ENCODE results near the gene HBE1.
"Not testable (repeated sequence)": the region's sequence is repeated elsewhere in the genome, so short reads cannot be mapped to it uniquely, and the experiment has no call there.

The HBE1 gene

GRCh38 chr11:5250543-5251204, 19.1 kb downstream of the HBE1 start:
- Histone ChIP-seq H3K9me3 (ENCODE audit: control insufficient read depth in 1 of 2, low read length in 2 of 2) (no peaks in the 10 kb centered on the region), H3K4me3 (ENCODE audit: low read depth in 1 of 2, low read length in 2 of 2) (no peak overlapping the region), H3K27ac (ENCODE audit: low read length) (no peak overlapping the region), H3K4me1 (ENCODE audit: control insufficient read depth in 1 of 2, insufficient read depth in 2 of 2, low read length in 2 of 2) (no peaks in the 10 kb centered on the region), H3K27me3 (ENCODE audit: low read depth, low read length) (no peaks in the 10 kb centered on the region), H3K36me3 (ENCODE audit: control insufficient read depth in 1 of 2, insufficient read depth in 2 of 2, low read length in 2 of 2) (no peaks in the 10 kb centered on the region)

GRCh38 chr11:5249807-5250396, 19.8 kb downstream of the HBE1 start, which contains the start of gene HBG1:
Gene HBG1, minus strand, starts transcription at chr11:5249857. Its CDS starts 53 bp downstream, at chr11:5249804.
- H3K9me3 ChIP-seq (ENCODE audit: control insufficient read depth in 1 of 2, low read length in 2 of 2); H3K4me3 ChIP-seq (ENCODE audit: low read depth in 1 of 2, low read length in 2 of 2); H3K4me1 ChIP-seq (ENCODE audit: control insufficient read depth in 1 of 2, insufficient read depth in 2 of 2, low read length in 2 of 2); H3K36me3 ChIP-seq (ENCODE audit: control insufficient read depth in 1 of 2, insufficient read depth in 2 of 2, low read length in 2 of 2); H3K27me3 ChIP-seq (ENCODE audit: low read depth, low read length); H3K27ac ChIP-seq (ENCODE audit: low read length): not testable (repeated sequence)

- H3K27ac ChIP-seq (ENCODE audit: low read length); H3K36me3 ChIP-seq (ENCODE audit: control insufficient read depth in 1 of 2, insufficient read depth in 2 of 2, low read length in 2 of 2); H3K9me3 ChIP-seq (ENCODE audit: control insufficient read depth in 1 of 2, low read length in 2 of 2); H3K4me1 ChIP-seq (ENCODE audit: control insufficient read depth in 1 of 2, insufficient read depth in 2 of 2, low read length in 2 of 2); H3K27me3 ChIP-seq (ENCODE audit: low read depth, low read length); H3K4me3 ChIP-seq (ENCODE audit: low read depth in 1 of 2, low read length in 2 of 2): not testable (repeated sequence)
These were observed 21.2 kb downstream of the HBE1 start for GRCh38 chr11:5248498-5248897.

DNA sequence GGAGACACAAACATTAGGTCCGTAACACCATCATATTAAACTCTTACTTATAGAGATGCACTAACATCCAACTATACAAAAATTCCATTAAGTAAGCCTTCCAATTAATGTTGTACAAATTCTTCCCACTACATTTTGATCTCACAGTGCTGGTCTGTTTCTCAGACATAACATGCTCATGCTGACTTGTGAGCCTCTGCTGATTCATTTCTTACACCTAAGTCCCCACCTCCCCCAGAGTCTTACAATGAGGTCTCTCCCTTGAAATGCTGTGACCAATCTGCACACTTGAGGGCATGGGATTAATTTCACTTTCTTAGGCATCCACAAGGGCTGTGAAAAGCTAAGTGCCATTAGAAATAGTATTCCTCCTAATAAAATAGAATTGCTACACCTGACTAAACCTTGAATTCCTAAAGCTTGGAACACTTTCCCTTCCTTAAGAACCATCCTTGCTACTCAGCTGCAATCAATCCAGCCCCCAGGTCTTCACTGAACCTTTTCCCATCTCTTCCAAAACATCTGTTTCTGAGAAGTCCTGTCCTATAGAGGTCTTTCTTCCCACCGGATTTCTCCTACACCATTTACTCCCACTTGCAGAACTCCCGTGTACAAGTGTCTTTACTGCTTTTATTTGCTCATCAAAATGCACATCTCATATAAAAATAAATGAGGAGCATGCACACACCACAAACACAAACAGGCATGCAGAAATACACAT, 22.1 kb downstream of the HBE1 start:
- no peaks in the 10 kb centered on the region for H3K4me1 ChIP-seq (ENCODE audit: control insufficient read depth in 1 of 2, insufficient read depth in 2 of 2, low read length in 2 of 2)
- no peaks in the 10 kb centered on the region for H3K9me3 ChIP-seq (ENCODE audit: control insufficient read depth in 1 of 2, low read length in 2 of 2)
- H3K27ac ChIP-seq (ENCODE audit: low read length) = no peak overlapping the region
- no peak overlapping the region for H3K4me3 ChIP-seq (ENCODE audit: low read depth in 1 of 2, low read length in 2 of 2)
- no peaks in the 10 kb centered on the region for H3K36me3 ChIP-seq (ENCODE audit: control insufficient read depth in 1 of 2, insufficient read depth in 2 of 2, low read length in 2 of 2)
- no peaks in the 10 kb centered on the region for H3K27me3 ChIP-seq (ENCODE audit: low read depth, low read length)

GRCh38 chr11:5246772-5247471, 22.8 kb downstream of the HBE1 start:
- Histone ChIP-seq H3K9me3 (ENCODE audit: control insufficient read depth in 1 of 2, low read length in 2 of 2) (no peaks in the 10 kb centered on the region), H3K27me3 (ENCODE audit: low read depth, low read length) (no peaks in the 10 kb centered on the region), H3K4me1 (ENCODE audit: control insufficient read depth in 1 of 2, insufficient read depth in 2 of 2, low read length in 2 of 2) (no peaks in the 10 kb centered on the region), H3K36me3 (ENCODE audit: control insufficient read depth in 1 of 2, insufficient read depth in 2 of 2, low read length in 2 of 2) (no peaks in the 10 kb centered on the region), H3K4me3 (ENCODE audit: low read depth in 1 of 2, low read length in 2 of 2) (no peak overlapping the region), H3K27ac (ENCODE audit: low read length) (no peak overlapping the region)

DNA sequence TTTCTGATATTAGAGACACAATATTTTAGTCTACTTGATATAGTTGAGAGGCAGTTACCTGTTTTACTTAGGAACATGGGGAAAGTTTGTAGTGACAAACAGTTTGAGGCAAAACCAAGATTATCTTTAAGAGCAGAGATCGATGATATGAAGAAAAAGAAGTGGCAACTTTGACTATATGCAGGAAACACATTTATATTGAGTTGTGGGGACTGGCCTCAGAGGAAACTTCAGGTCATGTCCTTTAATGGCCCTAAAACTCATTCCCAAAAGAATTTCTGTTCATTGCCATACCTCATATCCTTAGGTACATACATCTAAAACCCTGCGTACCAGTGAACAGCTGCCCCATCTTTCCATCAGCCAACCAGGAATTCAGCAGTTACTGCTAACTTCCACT, 24.6 kb downstream of the HBE1 start:
- no peaks in the 10 kb centered on the region for H3K27me3 ChIP-seq (ENCODE audit: low read depth, low read length)
- H3K4me1 ChIP-seq (ENCODE audit: control insufficient read depth in 1 of 2, insufficient read depth in 2 of 2, low read length in 2 of 2) = no peaks in the 10 kb centered on the region
- H3K4me3 ChIP-seq (ENCODE audit: low read depth in 1 of 2, low read length in 2 of 2) = no peak overlapping the region
- H3K27ac ChIP-seq (ENCODE audit: low read length) = no peak overlapping the region
- no peaks in the 10 kb centered on the region for H3K9me3 ChIP-seq (ENCODE audit: control insufficient read depth in 1 of 2, low read length in 2 of 2)
- H3K36me3 ChIP-seq (ENCODE audit: control insufficient read depth in 1 of 2, insufficient read depth in 2 of 2, low read length in 2 of 2) = no peaks in the 10 kb centered on the region

GRCh38 chr11:5243816-5244180, 25.9 kb downstream of the HBE1 start:
- Histone ChIP-seq H3K4me3 (ENCODE audit: low read depth in 1 of 2, low read length in 2 of 2) (no peak overlapping the region), H3K4me1 (ENCODE audit: control insufficient read depth in 1 of 2, insufficient read depth in 2 of 2, low read length in 2 of 2) (no peaks in the 10 kb centered on the region), H3K9me3 (ENCODE audit: control insufficient read depth in 1 of 2, low read length in 2 of 2) (no peaks in the 10 kb centered on the region), H3K27ac (ENCODE audit: low read length) (no peak overlapping the region), H3K27me3 (ENCODE audit: low read depth, low read length) (no peaks in the 10 kb centered on the region), H3K36me3 (ENCODE audit: control insufficient read depth in 1 of 2, insufficient read depth in 2 of 2, low read length in 2 of 2) (no peaks in the 10 kb centered on the region)

DNA sequence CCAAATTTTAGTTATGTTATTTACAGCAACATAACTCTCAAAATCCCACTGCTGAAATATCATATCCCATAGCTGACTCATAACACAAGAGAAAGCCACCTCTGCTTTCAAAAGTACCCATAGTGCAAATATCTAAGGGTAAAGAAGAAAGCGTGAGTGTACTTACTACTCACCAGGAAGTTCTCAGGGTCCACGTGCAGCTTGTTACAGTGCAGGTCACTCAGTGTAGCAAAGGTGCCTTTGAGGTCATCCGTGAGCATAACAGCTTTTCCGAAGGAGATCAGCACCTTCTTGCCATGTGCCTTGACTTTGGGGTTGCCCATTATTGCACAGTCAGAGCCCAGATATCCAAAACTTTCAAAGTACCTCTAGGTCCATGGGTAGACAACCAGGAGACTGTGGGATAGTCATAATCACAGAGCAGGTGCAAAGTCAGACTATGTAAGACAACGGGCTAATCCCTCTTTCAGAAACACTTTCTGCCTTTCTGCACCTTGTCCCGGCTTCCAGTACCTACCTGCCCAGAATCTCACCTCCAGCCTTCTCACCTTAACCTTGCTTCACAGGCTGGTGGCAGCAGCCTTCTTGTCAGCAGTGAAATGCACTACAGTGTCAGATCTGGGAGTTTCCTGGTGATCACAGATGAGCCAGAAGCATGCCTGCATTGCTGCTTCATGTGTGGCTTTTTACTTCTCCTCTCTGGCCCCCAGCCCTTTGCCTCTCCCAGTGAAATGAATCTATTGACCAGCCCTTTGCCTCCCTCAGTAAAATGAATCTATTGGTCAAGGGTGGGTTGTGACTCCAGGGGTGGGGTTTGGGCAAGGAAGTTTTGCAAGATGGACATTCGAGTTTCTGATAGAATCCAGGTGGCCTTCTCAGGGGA, 26.6 kb downstream of the HBE1 start:
- H3K27ac ChIP-seq (ENCODE audit: low read length) = no peak overlapping the region

GRCh38 chr11:5242208-5242607, 27.5 kb downstream of the HBE1 start:
- Histone ChIP-seq H3K36me3 (ENCODE audit: control insufficient read depth in 1 of 2, insufficient read depth in 2 of 2, low read length in 2 of 2) (no peaks in the 10 kb centered on the region), H3K27ac (ENCODE audit: low read length) (no peak overlapping the region), H3K4me3 (ENCODE audit: low read depth in 1 of 2, low read length in 2 of 2) (no peak overlapping the region), H3K27me3 (ENCODE audit: low read depth, low read length) (no peaks in the 10 kb centered on the region), H3K9me3 (ENCODE audit: control insufficient read depth in 1 of 2, low read length in 2 of 2) (no peaks in the 10 kb centered on the region), H3K4me1 (ENCODE audit: control insufficient read depth in 1 of 2, insufficient read depth in 2 of 2, low read length in 2 of 2) (no peaks in the 10 kb centered on the region)

More for the DNA sequence above, 26.6 kb downstream of the HBE1 start:
- no peaks in the 10 kb centered on the region for H3K27me3 ChIP-seq (ENCODE audit: low read depth, low read length)
- H3K9me3 ChIP-seq (ENCODE audit: control insufficient read depth in 1 of 2, low read length in 2 of 2) = no peaks in the 10 kb centered on the region
- no peaks in the 10 kb centered on the region for H3K4me1 ChIP-seq (ENCODE audit: control insufficient read depth in 1 of 2, insufficient read depth in 2 of 2, low read length in 2 of 2)
- no peaks in the 10 kb centered on the region for H3K36me3 ChIP-seq (ENCODE audit: control insufficient read depth in 1 of 2, insufficient read depth in 2 of 2, low read length in 2 of 2)
- H3K4me3 ChIP-seq (ENCODE audit: low read depth in 1 of 2, low read length in 2 of 2) = no peak overlapping the region

DNA sequence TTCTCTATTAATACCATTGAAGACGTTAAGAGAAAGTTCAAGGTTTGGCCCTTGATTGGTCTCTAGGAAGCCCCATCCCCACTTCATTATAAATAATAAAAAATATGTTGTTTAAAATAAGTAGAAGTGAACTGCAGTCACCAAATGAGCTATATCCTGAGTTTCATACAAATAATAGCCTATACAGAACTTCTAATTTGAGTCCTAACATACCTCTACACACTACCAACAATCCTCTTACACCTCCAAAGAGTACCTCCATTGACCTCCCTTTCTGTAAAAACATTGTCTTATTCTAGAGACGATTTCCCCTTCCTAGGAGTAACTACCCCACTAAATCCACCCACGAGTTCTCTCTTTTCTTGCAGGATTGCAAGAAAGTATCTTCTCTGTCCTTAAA, 28.3 kb downstream of the HBE1 start:
- H3K27ac ChIP-seq (ENCODE audit: low read length) = no peak overlapping the region
- H3K4me3 ChIP-seq (ENCODE audit: low read depth in 1 of 2, low read length in 2 of 2) = no peak overlapping the region
- H3K27me3 ChIP-seq (ENCODE audit: low read depth, low read length) = no peaks in the 10 kb centered on the region
- H3K9me3 ChIP-seq (ENCODE audit: control insufficient read depth in 1 of 2, low read length in 2 of 2) = no peaks in the 10 kb centered on the region
- no peaks in the 10 kb centered on the region for H3K36me3 ChIP-seq (ENCODE audit: control insufficient read depth in 1 of 2, insufficient read depth in 2 of 2, low read length in 2 of 2)
- no peaks in the 10 kb centered on the region for H3K4me1 ChIP-seq (ENCODE audit: control insufficient read depth in 1 of 2, insufficient read depth in 2 of 2, low read length in 2 of 2)

DNA sequence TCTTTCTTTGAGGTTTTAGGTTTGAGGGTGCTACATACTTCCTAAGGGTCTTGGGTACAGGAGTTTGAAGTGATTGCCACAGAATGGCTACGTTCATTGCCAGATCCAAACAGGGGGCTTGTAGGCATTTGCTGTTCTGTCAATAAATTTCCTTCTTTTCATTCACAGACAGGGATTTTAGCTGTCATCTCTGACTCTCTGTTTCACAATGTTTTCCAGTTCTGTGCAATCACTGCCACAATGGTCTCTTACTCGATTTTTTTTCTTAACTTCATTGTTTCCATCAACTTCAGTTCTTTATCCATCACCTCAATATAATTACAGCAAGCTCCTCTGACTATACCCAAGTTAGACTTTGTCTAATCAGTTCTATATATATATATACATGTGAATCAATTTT, 29.3 kb downstream of the HBE1 start:
- H3K36me3 ChIP-seq (ENCODE audit: control insufficient read depth in 1 of 2, insufficient read depth in 2 of 2, low read length in 2 of 2) = no peaks in the 10 kb centered on the region
- H3K4me1 ChIP-seq (ENCODE audit: control insufficient read depth in 1 of 2, insufficient read depth in 2 of 2, low read length in 2 of 2) = no peaks in the 10 kb centered on the region

More for the DNA sequence above, 29.3 kb downstream of the HBE1 start:
- H3K9me3 ChIP-seq (ENCODE audit: control insufficient read depth in 1 of 2, low read length in 2 of 2) = no peaks in the 10 kb centered on the region
- no peak overlapping the region for H3K4me3 ChIP-seq (ENCODE audit: low read depth in 1 of 2, low read length in 2 of 2)
- no peaks in the 10 kb centered on the region for H3K27me3 ChIP-seq (ENCODE audit: low read depth, low read length)
- H3K27ac ChIP-seq (ENCODE audit: low read length) = no peak overlapping the region
